Right lobe of liver (tissue), 6 donors: ENCODE results near the gene EHHADH. TPM values are rescaled to one million over a fixed set of nuclear protein-coding genes. Genes with fewer than 3 reads are reported as not detected.

Experiments
- ATAC-seq, 4 donors: fragments of 200-7000 bp; cut with Tn5 transposase; one replicate each; pipeline ENCODE4 v1.9.1; 2020; ENCODE audit warnings: mild to moderate bottlenecking in 4 of 4, moderate library complexity in 4 of 4
- DNase-seq, 3 donors: peaks; one replicate each; pipeline ENCODE4 v3.0.0-alpha.2; 2020
- H3K27ac ChIP-seq, 3 donors: fragments of 200-600 bp; one replicate each; pipeline ENCODE4 v1.8.0; 2022
- H3K27me3 ChIP-seq, 2 donors: fragments of 200-600 bp; one replicate each; pipeline ENCODE4 v1.8.0; 2022
- H3K36me3 ChIP-seq, 4 donors: fragments of 200-600 bp; sonication (generic) in 1 of 4; one replicate each; pipeline versions ENCODE4 v1.5.1 to v1.8.0; 2017 to 2022; ENCODE audit warnings: control low read depth in 1 of 4
- H3K4me1 ChIP-seq, 4 donors: fragments of 200-600 bp; sonication (generic) in 1 of 4; one replicate each; pipeline versions ENCODE4 v1.5.1 to v1.8.0; 2017 to 2022; ENCODE audit warnings: control low read depth in 1 of 4
- H3K4me3 ChIP-seq, 3 donors: fragments of 200-600 bp; one replicate each; pipeline ENCODE4 v1.8.0; 2022
- H3K9me3 ChIP-seq, 4 donors: fragments of 200-600 bp; sonication (generic) in 1 of 4; one replicate each; pipeline versions ENCODE4 v1.5.1 to v1.8.0; 2017 to 2022; ENCODE audit warnings: control low read depth in 1 of 4
- POLR2A ChIP-seq: fragments of 450-650 bp; IDR thresholded peaks from one replicate; pipeline ENCODE4 v1.6.1; 2017; ENCODE audit warnings: antibody characterized with exemption, mild to moderate bottlenecking
- WGBS: methylation state at CpG from one replicate; pipeline ENCODE4 v1.1.6; 2018; ENCODE audit warnings: low coverage, low lambda C conversion rate; ENCODE audit not compliant: insufficient coverage; ENCODE audit errors: missing lambda C conversion rate; 5-methylcytosine and 5-hydroxymethylcytosine counted together
- intact Hi-C, 2 donors: fragments of 100-400 bp; cut with DNase I; formaldehyde crosslinking; loops; one replicate each; pipeline versions ENCODE4 v1.11.2 to v1.14.1; 2022
- total RNA-seq, 6 experiments: library from RNA; depleted of rRNA in 2 of 6; stranded (reverse); fragments of >200 nt in 2 of 6; fragmentation: NEBNext Ultra II Directional in 3 of 6; extraction: Animal tissue kit (Norgen Biotek cat#: 25700) in 3 of 6; gene quantifications; one replicate each; pipeline versions ENCODE4 v1.1.0 to v1.2.4, GENCODE V29; 2016 to 2023
- TF ChIP-seq, protein P1 (sequence below), 4 donors: fragments of 200-600 bp in 3 of 4; fragments of 450-650 bp in 1 of 4; IDR thresholded peaks; one replicate each; pipeline versions ENCODE4 v1.5.1 to v1.8.0; 2016 to 2022; ENCODE audit warnings: antibody characterized with exemption in 4 of 4, mild to moderate bottlenecking in 2 of 4
- donor health status: DM: no; HTN: yes; CAD: no.
- donor health status: DM: no; HTN: no; CAD: no.
- donor health status: DM: no; HTN: no; CAD: no.
- donor health status: DM: no; HTN: yes; CAD: no.
- donor health status: DM: no; HTN: yes; CAD: no.

EHHADH gene
- total RNA-seq, 6 experiments from 2014 or later = 138 to 322 (median 216) TPM

GRCh38 chr3:185225523-185225922 is 28.3 kb downstream of the EHHADH start:
- no peaks in the 10 kb centered on the region for H3K27me3 ChIP-seq
- no peak overlapping the region for H3K4me3 ChIP-seq
- TF ChIP-seq, protein P1, sequence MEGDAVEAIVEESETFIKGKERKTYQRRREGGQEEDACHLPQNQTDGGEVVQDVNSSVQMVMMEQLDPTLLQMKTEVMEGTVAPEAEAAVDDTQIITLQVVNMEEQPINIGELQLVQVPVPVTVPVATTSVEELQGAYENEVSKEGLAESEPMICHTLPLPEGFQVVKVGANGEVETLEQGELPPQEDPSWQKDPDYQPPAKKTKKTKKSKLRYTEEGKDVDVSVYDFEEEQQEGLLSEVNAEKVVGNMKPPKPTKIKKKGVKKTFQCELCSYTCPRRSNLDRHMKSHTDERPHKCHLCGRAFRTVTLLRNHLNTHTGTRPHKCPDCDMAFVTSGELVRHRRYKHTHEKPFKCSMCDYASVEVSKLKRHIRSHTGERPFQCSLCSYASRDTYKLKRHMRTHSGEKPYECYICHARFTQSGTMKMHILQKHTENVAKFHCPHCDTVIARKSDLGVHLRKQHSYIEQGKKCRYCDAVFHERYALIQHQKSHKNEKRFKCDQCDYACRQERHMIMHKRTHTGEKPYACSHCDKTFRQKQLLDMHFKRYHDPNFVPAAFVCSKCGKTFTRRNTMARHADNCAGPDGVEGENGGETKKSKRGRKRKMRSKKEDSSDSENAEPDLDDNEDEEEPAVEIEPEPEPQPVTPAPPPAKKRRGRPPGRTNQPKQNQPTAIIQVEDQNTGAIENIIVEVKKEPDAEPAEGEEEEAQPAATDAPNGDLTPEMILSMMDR (IDR thresholded peaks at IDR 0.05) = no peak
- TF ChIP-seq POLR2A = no peak
- H3K36me3 ChIP-seq = peaks cover 0 to 82% (median 30%) of the 10 kb centered on the region in 4 donors
- H3K9me3 ChIP-seq = no peaks in the 10 kb centered on the region
- no peaks in the 10 kb centered on the region for H3K4me1 ChIP-seq
- no peak overlapping the region for H3K27ac ChIP-seq
- intact Hi-C loops = no loop called here
- DNase-seq = no peak
- no peak for ATAC-seq

GRCh38 chr3:185225080-185225479 is 28.8 kb downstream of the EHHADH start:
- ATAC-seq (no peak), DNase-seq (no peak)
- no peak overlapping the region for H3K27ac ChIP-seq
- intact Hi-C loops = no loop called here
- H3K4me1 ChIP-seq = no peaks in the 10 kb centered on the region
- WGBS = 100% methylated on average over 1 of the region's 1 CpG
- no peak overlapping the region for H3K4me3 ChIP-seq
- peaks cover 0 to 82% (median 32%) of the 10 kb centered on the region in 4 donors for H3K36me3 ChIP-seq
- no peaks in the 10 kb centered on the region for H3K9me3 ChIP-seq
- TF ChIP-seq POLR2A = no peak
- TF ChIP-seq, protein P1 (IDR thresholded peaks at IDR 0.05) = no peak
- H3K27me3 ChIP-seq = no peaks in the 10 kb centered on the region

GRCh38 chr3:185221203-185221602 is 32.6 kb downstream of the EHHADH start:
- Histone ChIP-seq H3K9me3 (no peaks in the 10 kb centered on the region), H3K4me3 (no peak overlapping the region), H3K27ac (no peak overlapping the region), H3K36me3 (peaks cover 0 to 62% (median 19%) of the 10 kb centered on the region in 4 donors), H3K4me1 (peaks cover 0 to 7% (median 0%) of the 10 kb centered on the region in 4 donors), H3K27me3 (no peaks in the 10 kb centered on the region)
- DNase-seq (no peak), ATAC-seq (no peak)
- TF ChIP-seq, protein P1 (IDR thresholded peaks at IDR 0.05) = no peak
- TF ChIP-seq POLR2A = no peak
- intact Hi-C loops = no loop called here

DNA sequence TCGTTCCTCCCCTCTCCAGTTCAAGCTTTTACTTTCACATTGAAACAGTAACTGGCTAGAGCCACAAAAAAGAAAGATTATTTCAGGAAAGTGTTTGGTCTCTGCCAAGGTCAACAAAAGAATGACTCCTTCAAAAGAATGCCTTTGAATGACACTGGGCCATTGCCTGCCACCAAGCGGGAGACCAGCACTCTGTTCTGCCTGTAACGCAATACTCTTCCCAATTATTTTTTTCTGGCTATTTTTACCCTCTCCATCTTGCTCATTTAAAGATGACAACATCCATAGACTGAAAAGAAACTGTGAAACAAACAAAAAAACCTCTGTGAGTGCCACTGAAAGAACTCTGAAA is 37.3 kb downstream of the EHHADH start:
- intact Hi-C loops = no loop called here
- 31% methylated on average over 3 of the region's 3 CpGs for WGBS
- DNase-seq = peak in 1 of 3 donors; percentile 51
- no peaks in the 10 kb centered on the region for H3K27me3 ChIP-seq
- H3K4me1 ChIP-seq = peaks cover 0 to 7% (median 0%) of the 10 kb centered on the region in 4 donors
- peak overlapping the region in 2 of 3 donors; percentile 24 to 29 for H3K27ac ChIP-seq
- peak; percentile 87 to 98 (median 92) for ATAC-seq
- TF ChIP-seq, protein P1 (IDR thresholded peaks at IDR 0.05) = peak in 1 of 4 donors; percentile 23
- no peak for TF ChIP-seq POLR2A
- no peaks in the 10 kb centered on the region for H3K9me3 ChIP-seq
- H3K4me3 ChIP-seq = peak overlapping the region in 1 of 3 donors; percentile 6
- peaks cover 0 to 42% (median 15%) of the 10 kb centered on the region in 4 donors for H3K36me3 ChIP-seq
